Fibroblast of lung (primary cell): Measurements from ENCODE around the gene RASSF3.

ENCODE experiments used
- EZH2 ChIP-seq: IDR thresholded peaks from 2 replicates; pipeline ENCODE4 v1.5.1; 2012; ENCODE audit warnings: low read length, control low read depth, mild to moderate bottlenecking; ENCODE audit errors: missing control alignments
- TF ChIP-seq, protein P1 (sequence below), 2 donors: IDR thresholded peaks in 1 of 2; conservative IDR thresholded peaks in 1 of 2; 1 replicate in 1 of 2; 2 replicates in 1 of 2; pipeline ENCODE4 v1.5.1; 2011 to 2012; ENCODE audit warnings: low read length in 2 of 2, control low read depth in 1 of 2, inconsistent platforms in 1 of 2, low read depth in 1 of 2, mild to moderate bottlenecking in 1 of 2

- TF ChIP-seq, protein P1, sequence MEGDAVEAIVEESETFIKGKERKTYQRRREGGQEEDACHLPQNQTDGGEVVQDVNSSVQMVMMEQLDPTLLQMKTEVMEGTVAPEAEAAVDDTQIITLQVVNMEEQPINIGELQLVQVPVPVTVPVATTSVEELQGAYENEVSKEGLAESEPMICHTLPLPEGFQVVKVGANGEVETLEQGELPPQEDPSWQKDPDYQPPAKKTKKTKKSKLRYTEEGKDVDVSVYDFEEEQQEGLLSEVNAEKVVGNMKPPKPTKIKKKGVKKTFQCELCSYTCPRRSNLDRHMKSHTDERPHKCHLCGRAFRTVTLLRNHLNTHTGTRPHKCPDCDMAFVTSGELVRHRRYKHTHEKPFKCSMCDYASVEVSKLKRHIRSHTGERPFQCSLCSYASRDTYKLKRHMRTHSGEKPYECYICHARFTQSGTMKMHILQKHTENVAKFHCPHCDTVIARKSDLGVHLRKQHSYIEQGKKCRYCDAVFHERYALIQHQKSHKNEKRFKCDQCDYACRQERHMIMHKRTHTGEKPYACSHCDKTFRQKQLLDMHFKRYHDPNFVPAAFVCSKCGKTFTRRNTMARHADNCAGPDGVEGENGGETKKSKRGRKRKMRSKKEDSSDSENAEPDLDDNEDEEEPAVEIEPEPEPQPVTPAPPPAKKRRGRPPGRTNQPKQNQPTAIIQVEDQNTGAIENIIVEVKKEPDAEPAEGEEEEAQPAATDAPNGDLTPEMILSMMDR (conservative IDR thresholded peaks at IDR 0.05 in 1 of 2, IDR thresholded peaks at IDR 0.05 in 1 of 2; ENCODE audit: low read depth in 1 of 2, low read length in 2 of 2): no peak
- no peak for TF ChIP-seq EZH2
Measured at GRCh38 chr12:64706857-64707256, 96.6 kb downstream of the RASSF3 start.
